HG02938 (cell line): ENCODE data around the gene PODXL.
"Not testable (repeated sequence)": the region's sequence is repeated elsewhere in the genome, so short reads cannot be mapped to it uniquely, and the experiment has no call there.

Experiments
- ATAC-seq: cut with Tn5 transposase; IDR thresholded peaks from one replicate; pipeline ENCODE4 v1.9.1; 2021; ENCODE audit warnings: mild to moderate bottlenecking, moderate library complexity; ENCODE audit not compliant: unreplicated experiment

PODXL gene

GRCh38 chr7:131513245-131514061, 43.0 kb downstream of the PODXL start:
- no peak for ATAC-seq

GRCh38 chr7:131511774-131512535, 44.5 kb downstream of the PODXL start:
- ATAC-seq: no peak

- ATAC-seq: no peak
Measured at GRCh38 chr7:131511071-131511470, 45.4 kb downstream of the PODXL start.

- ATAC-seq: no peak
Measured at GRCh38 chr7:131509781-131510180, 46.6 kb downstream of the PODXL start.

GRCh38 chr7:131508754-131509486, 47.5 kb downstream of the PODXL start:
- ATAC-seq: no peak

- peak; percentile 86 for ATAC-seq
Measured at GRCh38 chr7:131507592-131508331, 48.7 kb downstream of the PODXL start.

GRCh38 chr7:131506597-131506996, 49.8 kb downstream of the PODXL start:
- ATAC-seq: no peak

GRCh38 chr7:131505636-131506557, 50.5 kb downstream of the PODXL start:
- ATAC-seq: no peak

- not testable (repeated sequence) for ATAC-seq
Measured at GRCh38 chr7:131505037-131505620, 51.3 kb downstream of the PODXL start.

- no peak for ATAC-seq
Measured at GRCh38 chr7:131504157-131504899, 52.1 kb downstream of the PODXL start.

- no peak for ATAC-seq
Measured at GRCh38 chr7:131503639-131504038, 52.8 kb downstream of the PODXL start.

- no peak for ATAC-seq
Measured at GRCh38 chr7:131502810-131503508, 53.5 kb downstream of the PODXL start.

- no peak for ATAC-seq
Measured at GRCh38 chr7:131501930-131502685, 54.3 kb downstream of the PODXL start.

- ATAC-seq: peak; percentile 80
Measured at GRCh38 chr7:131501422-131501821, 55.0 kb downstream of the PODXL start.

- ATAC-seq: no peak
Measured at GRCh38 chr7:131500357-131500756, 56.1 kb downstream of the PODXL start.

GRCh38 chr7:131499801-131500200, 56.6 kb downstream of the PODXL start:
- ATAC-seq: no peak

- no peak for ATAC-seq
Measured at GRCh38 chr7:131498237-131498885, 58.1 kb downstream of the PODXL start.
